GM21786 (cell line): ENCODE results near the gene EXO5.
"Not testable (repeated sequence)": the region's sequence is repeated elsewhere in the genome, so short reads cannot be mapped to it uniquely, and the experiment has no call there.

Experiments
- ATAC-seq: cut with Tn5 transposase; IDR thresholded peaks from one replicate; pipeline ENCODE4 v1.9.1; 2021; ENCODE audit not compliant: unreplicated experiment

EXO5 gene

GRCh38 chr1:40553017-40553416, 44.5 kb downstream of the EXO5 start:
- ATAC-seq, result no peak

- ATAC-seq, result not testable (repeated sequence)
Observed at GRCh38 chr1:40554807-40555206, 46.2 kb downstream of the EXO5 start.

- no peak for ATAC-seq
Observed at GRCh38 chr1:40556121-40556520, 47.6 kb downstream of the EXO5 start.

GRCh38 chr1:40558241-40558640, 49.7 kb downstream of the EXO5 start:
- not testable (repeated sequence) for ATAC-seq

GRCh38 chr1:40562185-40562584, 53.6 kb downstream of the EXO5 start:
- no peak for ATAC-seq

GRCh38 chr1:40563266-40563665, 54.7 kb downstream of the EXO5 start:
- ATAC-seq, result no peak

- no peak for ATAC-seq
Observed at GRCh38 chr1:40564506-40564905, 55.9 kb downstream of the EXO5 start.

GRCh38 chr1:40564913-40565312, 56.3 kb downstream of the EXO5 start:
- no peak for ATAC-seq
